8988T (cell line): ENCODE data around the gene CAND2.

ENCODE experiments used
- DNase-seq: peaks from one replicate; pipeline ENCODE4 v3.0.0; 2011

Gene CAND2

GRCh38 chr3:12796171-12797123 is at the start of gene CAND2:
CAND2 (plus strand) TSS chr3:12796680; CDS start chr3:12796721, 41 bp downstream.
- DNase-seq: no peak

- DNase-seq: no peak
Measured at GRCh38 chr3:12748477-12748876, 48.0 kb upstream of the CAND2 start.

DNA sequence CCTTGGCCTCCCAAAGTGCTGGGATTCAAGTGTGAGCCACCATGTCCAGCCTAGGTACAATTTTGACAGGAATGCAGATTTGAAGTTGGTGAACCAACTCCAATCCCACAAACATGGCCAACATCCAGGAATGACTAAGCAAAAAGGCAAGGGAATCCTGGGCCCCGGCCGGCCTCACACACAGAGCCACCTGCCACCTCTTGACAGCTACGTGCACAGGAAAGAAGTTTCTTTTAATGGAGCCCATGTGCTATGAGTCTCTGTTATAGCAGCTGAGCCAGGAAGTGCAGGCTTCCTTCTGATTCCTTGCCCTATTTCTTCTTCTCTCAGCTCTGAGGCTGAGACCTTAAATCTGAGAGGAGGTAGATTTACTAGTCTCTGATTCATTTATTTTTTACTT is 46.3 kb upstream of the CAND2 start:
- no peak for DNase-seq

DNA sequence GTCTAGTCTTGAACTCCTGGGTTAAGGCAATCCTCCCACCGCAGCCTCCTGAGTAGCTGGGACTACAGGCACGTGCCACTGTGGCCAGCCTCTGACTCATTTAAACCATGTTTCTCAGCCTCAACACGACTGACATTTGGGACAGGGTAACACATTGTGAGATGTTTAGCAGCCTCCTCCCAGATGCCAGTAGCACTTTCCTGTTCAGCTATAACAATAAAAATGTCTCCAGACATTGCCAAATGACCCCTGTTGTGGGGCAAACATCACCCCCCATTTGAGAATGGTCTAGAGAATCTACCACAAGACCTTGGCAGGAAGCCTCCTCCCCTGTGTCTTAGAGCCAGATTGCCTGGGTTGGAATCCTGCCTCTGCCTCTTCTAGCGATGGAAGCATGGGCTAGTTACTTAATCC is 45.8 kb upstream of the CAND2 start:
- DNase-seq: no peak

DNA sequence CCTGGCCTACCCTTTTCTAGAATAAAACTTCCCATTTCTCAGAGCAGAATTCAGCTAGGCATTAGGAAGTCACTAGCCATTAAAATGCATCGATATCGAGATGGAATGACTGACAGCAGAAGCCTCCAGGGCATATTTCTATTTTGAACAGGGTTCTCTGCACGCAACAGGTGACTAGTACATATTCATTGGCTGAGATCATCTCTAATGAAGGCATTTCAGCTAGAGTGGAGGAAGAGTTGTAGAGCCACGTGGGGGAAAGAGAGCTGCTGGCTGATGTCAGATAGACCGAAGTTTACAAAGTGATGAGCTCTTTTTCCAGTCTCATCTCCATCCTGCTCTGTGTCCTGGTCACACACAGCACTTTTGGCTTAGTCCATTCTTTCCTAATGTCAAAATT is 44.9 kb upstream of the CAND2 start:
- DNase-seq: peak; percentile 43

DNA sequence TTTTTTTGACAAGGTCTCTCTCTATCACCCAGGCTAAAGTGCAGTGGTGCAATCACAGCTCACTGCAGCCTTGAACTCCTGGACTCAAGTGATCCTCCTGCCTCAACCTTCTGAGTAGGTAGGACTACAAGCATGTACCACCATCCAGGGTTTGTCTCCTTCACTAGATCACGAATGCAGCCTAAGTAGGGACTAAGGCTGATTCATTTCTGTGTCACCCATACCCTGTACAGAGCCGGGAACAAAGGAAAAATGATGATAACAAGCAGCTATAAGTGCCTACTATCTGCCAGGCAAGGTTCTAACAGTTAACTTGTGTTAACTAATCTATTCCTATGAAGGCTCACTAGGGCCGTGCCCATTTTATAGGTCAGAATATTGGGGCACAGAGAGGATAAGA is 44.4 kb upstream of the CAND2 start:
- DNase-seq: no peak

- no peak for DNase-seq
Measured at GRCh38 chr3:12752809-12753208, 43.7 kb upstream of the CAND2 start.

GRCh38 chr3:12753275-12754028 is 43.0 kb upstream of the CAND2 start:
- no peak for DNase-seq

DNA sequence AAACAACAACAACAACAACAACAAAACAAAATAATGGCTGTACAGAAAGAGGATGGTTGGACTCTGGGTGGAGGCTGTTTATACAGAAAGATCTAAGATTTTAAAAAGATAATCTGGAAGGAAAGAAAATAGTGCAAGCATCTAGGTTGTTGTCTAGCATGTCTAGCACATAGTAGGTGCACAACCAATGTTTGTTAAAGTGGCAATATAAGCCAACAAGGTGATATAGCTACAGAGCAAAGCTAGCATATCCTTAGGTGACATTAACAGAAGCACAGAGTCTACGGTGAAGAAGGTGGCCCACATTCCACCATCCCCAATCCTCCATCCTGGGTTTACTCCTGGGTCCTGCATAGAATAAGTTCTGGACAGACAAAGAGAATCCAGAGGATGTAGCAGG is 42.2 kb upstream of the CAND2 start:
- DNase-seq: no peak

GRCh38 chr3:12755754-12756153 is 40.7 kb upstream of the CAND2 start:
- no peak for DNase-seq

GRCh38 chr3:12756175-12756574 is 40.3 kb upstream of the CAND2 start:
- DNase-seq: no peak

DNA sequence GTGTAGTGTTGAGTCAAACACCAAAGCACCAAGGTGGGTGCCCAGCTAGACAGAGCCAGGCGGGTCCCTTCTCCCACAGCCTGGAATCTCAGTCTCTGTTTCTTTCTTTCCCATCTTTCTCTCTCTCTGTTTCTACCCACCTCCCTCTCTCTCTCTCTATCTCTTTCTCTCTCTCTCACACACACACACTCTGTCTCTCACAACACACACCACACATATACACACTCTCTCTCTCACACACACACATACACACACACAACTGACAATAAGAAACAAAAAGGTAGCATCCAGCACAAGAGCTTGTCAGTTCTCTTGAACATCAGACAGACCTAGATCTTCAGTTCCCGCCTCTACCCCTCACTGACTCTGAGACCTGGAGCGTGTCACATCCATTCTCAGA is 39.8 kb upstream of the CAND2 start:
- no peak for DNase-seq

DNA sequence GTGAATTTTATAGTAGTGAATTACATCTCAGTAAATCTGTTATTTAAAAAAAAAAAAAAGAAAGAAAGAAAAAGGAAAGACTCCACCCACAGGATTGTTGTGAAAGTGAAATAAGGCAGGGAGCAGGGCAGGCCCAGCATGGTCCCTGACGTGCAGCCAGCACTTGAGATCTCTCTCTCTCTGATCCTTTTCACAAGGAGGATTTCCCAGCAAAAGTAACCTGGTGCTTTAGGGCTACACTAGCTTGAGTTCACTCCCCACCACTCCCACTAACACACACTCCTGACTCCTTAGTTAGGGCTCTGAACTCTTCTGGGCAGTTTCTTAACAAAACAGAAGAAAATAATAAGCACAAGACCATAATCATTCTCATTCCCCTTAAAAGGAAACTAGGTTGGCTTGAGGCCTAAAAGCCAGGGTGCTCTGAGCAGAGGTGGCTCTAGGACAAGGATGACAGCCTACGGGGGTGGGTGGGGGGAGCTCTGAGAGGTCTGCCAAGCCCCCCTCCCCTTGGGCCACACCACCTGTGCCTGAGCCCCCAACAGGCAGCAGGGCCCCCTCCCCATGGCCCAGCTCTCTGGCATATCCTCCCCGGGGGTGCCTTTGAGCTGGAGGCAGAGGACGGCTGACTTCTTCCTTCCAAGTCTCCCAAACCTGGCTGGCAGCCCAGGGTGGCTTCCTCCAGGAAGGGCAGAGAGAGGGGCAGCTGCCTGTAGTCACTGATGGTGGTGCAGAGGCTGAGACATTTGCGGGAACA is 38.3 kb upstream of the CAND2 start:
- DNase-seq: no peak

GRCh38 chr3:12759097-12759679 is 37.3 kb upstream of the CAND2 start, which contains the start of gene TMEM40:
TMEM40 (minus strand) TSS chr3:12759259; CDS start chr3:12749832, 9,427 bp downstream.
- DNase-seq: peak; percentile 68

- no peak for DNase-seq
Measured at GRCh38 chr3:12759693-12760565, 36.6 kb upstream of the CAND2 start.

- no peak for DNase-seq
Measured at GRCh38 chr3:12764171-12764776, 32.2 kb upstream of the CAND2 start.

DNA sequence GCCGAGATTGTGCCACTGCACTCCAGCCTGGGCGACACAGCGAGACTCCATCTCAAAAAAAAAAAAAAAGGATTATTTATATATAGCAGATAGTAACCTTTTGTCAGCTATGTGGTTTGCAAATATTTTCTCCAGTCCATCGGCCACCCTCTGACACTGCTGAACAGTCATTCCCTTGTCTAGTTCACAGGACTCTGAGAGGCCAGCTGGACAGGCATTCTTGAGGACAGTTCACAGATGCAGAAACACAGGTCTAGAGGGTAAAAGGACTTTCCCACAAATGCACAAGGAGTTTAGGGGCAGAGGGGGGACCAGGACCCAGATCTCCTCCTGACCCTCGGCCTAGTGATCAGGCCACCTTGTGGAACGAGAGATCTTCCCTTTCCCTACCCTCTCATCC is 29.9 kb upstream of the CAND2 start:
- DNase-seq: no peak

DNA sequence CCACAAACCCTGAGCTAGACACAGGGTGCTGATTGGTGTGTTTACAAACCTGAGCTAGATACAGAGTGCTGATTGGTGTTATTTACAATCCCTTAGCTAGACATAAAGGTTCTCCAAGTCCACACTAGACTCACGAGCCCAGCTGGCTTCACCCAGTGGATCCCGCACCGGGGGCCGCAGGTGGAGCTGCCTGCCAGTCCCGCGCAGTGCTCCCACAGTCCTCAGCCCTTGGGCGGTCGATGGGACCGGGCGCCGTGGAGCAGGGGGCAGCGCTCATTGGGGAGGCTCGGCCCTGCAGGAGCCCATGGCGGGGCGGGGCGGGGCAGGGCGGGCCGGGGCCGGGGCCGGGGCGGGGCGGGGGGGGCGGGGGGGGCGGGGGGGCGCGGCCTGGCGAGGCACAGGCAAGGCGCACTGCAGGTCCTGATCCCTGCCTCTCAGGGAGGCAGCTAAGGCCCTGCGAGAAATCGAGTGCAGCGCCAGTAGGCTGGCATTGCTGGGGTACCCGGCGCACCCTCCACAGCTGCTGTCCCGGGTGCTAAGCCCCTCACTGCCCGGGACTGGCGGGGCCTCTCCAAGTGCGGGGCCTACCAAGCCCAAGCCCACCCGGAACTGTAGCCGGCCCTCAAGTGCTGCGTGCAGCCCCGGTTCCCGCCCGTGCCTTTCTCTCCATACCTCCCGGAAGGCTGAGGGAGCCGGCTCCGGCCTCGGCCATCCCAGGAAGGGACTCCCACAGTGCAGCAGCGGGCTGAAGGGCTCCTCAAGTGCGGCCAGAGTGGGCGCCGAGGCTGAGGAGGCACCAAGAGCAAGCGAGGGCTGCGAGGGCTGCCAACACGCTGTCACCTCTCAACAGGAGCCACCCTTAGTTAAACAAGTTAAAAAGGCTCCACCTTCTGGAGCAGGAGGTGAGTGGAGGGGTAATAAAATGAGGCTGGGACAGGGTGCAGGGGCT is 27.6 kb upstream of the CAND2 start:
- DNase-seq: no peak

DNA sequence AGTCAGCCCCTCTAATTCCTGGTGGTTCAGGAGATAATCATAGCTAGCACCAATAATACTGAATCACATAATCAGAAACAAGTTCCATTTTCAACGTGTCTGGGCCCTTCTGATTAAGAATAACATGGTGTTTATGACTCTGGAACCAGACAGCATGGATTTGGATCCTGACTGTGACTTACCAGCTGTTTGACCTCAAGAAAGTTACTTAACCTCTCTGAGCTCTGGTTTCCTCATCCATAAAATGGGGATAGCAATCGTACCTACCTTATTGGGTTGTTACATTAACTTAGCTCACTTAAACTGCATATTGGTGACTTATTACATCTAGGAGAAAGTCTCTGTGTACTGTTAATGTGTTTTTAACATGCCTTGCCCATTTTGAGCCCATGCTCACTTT is 26.7 kb upstream of the CAND2 start:
- no peak for DNase-seq

DNA sequence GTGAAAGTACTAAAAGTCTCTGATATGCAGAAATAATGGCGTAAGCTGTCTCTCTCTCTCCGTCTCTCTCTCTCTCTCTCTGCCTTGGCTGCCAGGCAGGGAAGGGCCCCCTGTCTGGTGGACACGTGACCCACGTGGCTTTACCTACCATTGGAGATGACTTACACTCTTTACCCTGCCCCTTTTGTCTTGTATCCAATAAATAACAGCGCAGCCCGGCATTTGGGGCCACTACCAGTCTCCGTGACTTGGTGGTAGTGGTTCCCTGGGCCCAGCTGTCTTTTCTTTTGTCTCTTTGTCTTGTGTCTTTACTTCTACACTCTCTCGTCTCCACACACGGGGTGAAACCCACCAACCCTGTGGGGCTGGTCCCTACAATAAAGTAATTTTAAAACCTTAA is 25.2 kb upstream of the CAND2 start:
- no peak for DNase-seq
